ENCODE results near the gene HLA-DOA.

GRCh38 chr6:32973144-32974015 lies 36.0 kb downstream of the HLA-DOA start:
- no peak for TF ChIP-seq POLR2A (IDR thresholded peaks at IDR 0.05)
- TF ChIP-seq CTCF (IDR thresholded peaks at IDR 0.05 in 4 of 5, conservative IDR thresholded peaks at IDR 0.05 in 1 of 5), result no peak
